ENCODE results near the gene ANKS1A.
A peak's percentile ranks its signal among the peaks of the same experiment; 100 is the strongest.

The ANKS1A gene

DNA sequence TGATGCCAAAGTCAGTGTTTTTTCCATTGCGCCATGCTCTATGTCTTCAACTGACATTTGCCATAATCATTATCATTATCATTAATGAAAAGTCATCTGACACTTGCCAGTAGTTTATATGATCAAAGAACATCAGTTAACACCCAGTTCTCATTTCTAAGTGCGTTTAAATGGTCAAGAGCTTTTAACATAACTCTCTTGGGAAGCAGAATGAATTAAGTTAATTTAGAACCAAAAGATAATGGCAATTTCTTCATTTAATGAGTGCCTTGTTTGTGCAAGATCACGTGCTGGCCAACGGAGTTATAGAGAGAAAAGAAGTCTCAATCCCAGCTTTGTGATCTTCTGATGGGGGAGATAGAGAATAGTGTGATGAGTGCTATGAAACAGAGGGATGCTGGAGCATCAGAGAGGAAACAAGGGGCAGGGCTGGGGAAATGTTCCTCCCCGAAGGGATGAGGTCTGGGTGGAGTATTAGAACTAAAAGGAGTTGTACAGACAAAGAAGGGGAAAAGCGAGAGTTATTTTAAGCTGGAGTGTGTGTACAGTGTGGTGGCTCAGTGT lies 20.3 kb downstream of the ANKS1A start:
- Histone ChIP-seq H4K20me1 (ENCODE audit: insufficient read depth, low read length, poor library complexity, severe bottlenecking) (peaks cover 33% of the 10 kb centered on the region), H3K4me2 (ENCODE audit: low read depth, low read length, poor library complexity, severe bottlenecking) (no peak overlapping the region), H3K27me3 (ENCODE audit: insufficient read depth, low read length, poor library complexity, severe bottlenecking) (peaks cover 6% of the 10 kb centered on the region), H2AFZ (ENCODE audit: low read length) (no peak overlapping the region), H3K4me3 (ENCODE audit: low read length, poor library complexity, severe bottlenecking) (no peak overlapping the region), H3K79me2 (ENCODE audit: insufficient read depth, low read length) (peaks cover 26% of the 10 kb centered on the region; the same call in 1 of the 2 replicates), H3K4me1 (ENCODE audit: insufficient read depth, low read length, poor library complexity, severe bottlenecking) (peaks cover 23% of the 10 kb centered on the region), H3K36me3 (ENCODE audit: insufficient read depth, low read length) (no peaks in the 10 kb centered on the region), H3F3A (ENCODE audit: low read depth) (no peaks in the 10 kb centered on the region), H3K9me2 (replicated peaks; ENCODE audit: low read depth, low read length) (no peaks in the 10 kb centered on the region), H3K9me3 (ENCODE audit: insufficient read depth, low read depth, low read length) (no peaks in the 10 kb centered on the region), H3K9ac (ENCODE audit: low read depth, low read length, poor library complexity, severe bottlenecking) (no peak overlapping the region)
- TF ChIP-seq EZH2phosphoT487 (IDR thresholded peaks at IDR 0.05; ENCODE audit: borderline replicate concordance): no peak
- TF ChIP-seq, protein P1, sequence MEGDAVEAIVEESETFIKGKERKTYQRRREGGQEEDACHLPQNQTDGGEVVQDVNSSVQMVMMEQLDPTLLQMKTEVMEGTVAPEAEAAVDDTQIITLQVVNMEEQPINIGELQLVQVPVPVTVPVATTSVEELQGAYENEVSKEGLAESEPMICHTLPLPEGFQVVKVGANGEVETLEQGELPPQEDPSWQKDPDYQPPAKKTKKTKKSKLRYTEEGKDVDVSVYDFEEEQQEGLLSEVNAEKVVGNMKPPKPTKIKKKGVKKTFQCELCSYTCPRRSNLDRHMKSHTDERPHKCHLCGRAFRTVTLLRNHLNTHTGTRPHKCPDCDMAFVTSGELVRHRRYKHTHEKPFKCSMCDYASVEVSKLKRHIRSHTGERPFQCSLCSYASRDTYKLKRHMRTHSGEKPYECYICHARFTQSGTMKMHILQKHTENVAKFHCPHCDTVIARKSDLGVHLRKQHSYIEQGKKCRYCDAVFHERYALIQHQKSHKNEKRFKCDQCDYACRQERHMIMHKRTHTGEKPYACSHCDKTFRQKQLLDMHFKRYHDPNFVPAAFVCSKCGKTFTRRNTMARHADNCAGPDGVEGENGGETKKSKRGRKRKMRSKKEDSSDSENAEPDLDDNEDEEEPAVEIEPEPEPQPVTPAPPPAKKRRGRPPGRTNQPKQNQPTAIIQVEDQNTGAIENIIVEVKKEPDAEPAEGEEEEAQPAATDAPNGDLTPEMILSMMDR (conservative IDR thresholded peaks at IDR 0.05; ENCODE audit: low read length): no peak

DNA sequence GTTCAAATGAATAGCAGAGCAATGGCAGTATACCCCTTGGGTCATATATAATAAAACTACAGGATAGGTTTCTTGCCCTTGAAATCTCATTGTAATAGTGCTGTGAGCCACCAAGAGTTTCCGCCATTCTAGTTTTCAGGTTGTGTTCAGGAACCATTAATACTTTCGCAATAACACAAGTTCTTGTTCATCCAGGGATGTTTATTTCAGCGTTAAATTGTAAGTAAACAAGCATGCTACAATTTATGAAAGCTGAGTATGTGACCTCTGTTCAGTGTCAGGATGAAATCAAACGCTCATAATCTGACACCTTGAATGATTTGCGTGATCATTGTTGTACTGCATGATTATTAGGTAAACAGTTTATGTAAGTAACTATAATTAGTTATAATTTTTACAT lies 22.8 kb downstream of the ANKS1A start:
- no peaks in the 10 kb centered on the region for H3K9me2 ChIP-seq (replicated peaks; ENCODE audit: low read depth, low read length)
- H3K9ac ChIP-seq (ENCODE audit: low read depth, low read length, poor library complexity, severe bottlenecking): no peak overlapping the region
- TF ChIP-seq EZH2phosphoT487 (IDR thresholded peaks at IDR 0.05; ENCODE audit: borderline replicate concordance): no peak
- TF ChIP-seq, protein P1 (conservative IDR thresholded peaks at IDR 0.05; ENCODE audit: low read length): no peak
- H4K20me1 ChIP-seq (ENCODE audit: insufficient read depth, low read length, poor library complexity, severe bottlenecking): peaks cover 41% of the 10 kb centered on the region
- peaks cover 6% of the 10 kb centered on the region for H3K27me3 ChIP-seq (ENCODE audit: insufficient read depth, low read length, poor library complexity, severe bottlenecking)
- no peaks in the 10 kb centered on the region for H3K9me3 ChIP-seq (ENCODE audit: insufficient read depth, low read depth, low read length)
- H3F3A ChIP-seq (ENCODE audit: low read depth): no peaks in the 10 kb centered on the region
- H3K36me3 ChIP-seq (ENCODE audit: insufficient read depth, low read length): no peaks in the 10 kb centered on the region
- H3K79me2 ChIP-seq (ENCODE audit: insufficient read depth, low read length): peaks cover 13% of the 10 kb centered on the region; the same call in 1 of the 2 replicates
- H2AFZ ChIP-seq (ENCODE audit: low read length): no peak overlapping the region
- H3K4me2 ChIP-seq (ENCODE audit: low read depth, low read length, poor library complexity, severe bottlenecking): no peak overlapping the region
- no peak overlapping the region for H3K4me3 ChIP-seq (ENCODE audit: low read length, poor library complexity, severe bottlenecking)
- H3K4me1 ChIP-seq (ENCODE audit: insufficient read depth, low read length, poor library complexity, severe bottlenecking): peaks cover 26% of the 10 kb centered on the region

DNA sequence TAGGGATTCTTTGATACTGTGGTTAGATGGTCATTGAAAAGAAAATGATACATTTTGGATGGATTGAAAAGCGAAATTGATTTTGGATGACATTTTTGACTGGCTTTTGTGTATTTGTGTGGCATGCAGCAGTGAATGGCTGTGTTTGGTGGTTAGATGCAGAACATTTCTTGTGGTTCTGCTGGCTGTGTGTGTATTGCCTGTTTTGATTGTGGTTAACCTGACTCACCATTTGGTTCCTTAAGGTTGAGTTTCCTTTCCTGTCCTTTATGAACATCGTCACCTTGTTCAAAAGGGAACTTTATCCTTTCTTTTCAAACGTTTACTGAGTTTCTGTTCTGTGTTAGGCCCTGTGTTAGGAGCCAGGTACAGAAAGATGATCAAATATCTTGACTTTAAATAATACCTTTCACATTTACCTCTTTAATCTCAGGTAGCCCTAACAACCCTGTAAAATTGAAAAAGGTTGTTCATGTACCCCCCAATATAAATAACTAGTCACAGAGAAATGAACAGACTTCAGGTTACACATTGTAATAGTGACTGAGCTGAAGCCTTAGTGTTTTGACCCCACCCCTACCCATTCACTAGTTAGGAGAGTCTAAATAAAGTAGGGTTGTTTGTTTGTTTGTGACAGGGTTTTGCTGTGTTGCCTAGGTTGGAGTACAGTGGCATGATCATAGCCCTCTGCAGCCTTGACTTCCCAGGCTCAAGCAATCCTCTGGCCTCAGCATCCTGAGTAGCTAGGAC lies 23.8 kb downstream of the ANKS1A start:
- H3K36me3 ChIP-seq (ENCODE audit: insufficient read depth, low read length): no peaks in the 10 kb centered on the region
- H3K79me2 ChIP-seq (ENCODE audit: insufficient read depth, low read length): 0 out of 2 replicates have a peak, but pooled peaks cover 10% of the 10 kb centered on the region
- no peak overlapping the region for H3K9ac ChIP-seq (ENCODE audit: low read depth, low read length, poor library complexity, severe bottlenecking)
- peak overlapping the region; percentile 62 for H3K4me2 ChIP-seq (ENCODE audit: low read depth, low read length, poor library complexity, severe bottlenecking)
- peaks cover 6% of the 10 kb centered on the region for H3K27me3 ChIP-seq (ENCODE audit: insufficient read depth, low read length, poor library complexity, severe bottlenecking)
- H3K9me2 ChIP-seq (replicated peaks; ENCODE audit: low read depth, low read length): no peaks in the 10 kb centered on the region
- H3F3A ChIP-seq (ENCODE audit: low read depth): no peaks in the 10 kb centered on the region
- peaks cover 37% of the 10 kb centered on the region for H3K4me1 ChIP-seq (ENCODE audit: insufficient read depth, low read length, poor library complexity, severe bottlenecking)
- H4K20me1 ChIP-seq (ENCODE audit: insufficient read depth, low read length, poor library complexity, severe bottlenecking): peaks cover 43% of the 10 kb centered on the region
- TF ChIP-seq, protein P1 (conservative IDR thresholded peaks at IDR 0.05; ENCODE audit: low read length): no peak
- peak; percentile 38; the same call in 1 of the 2 replicates for TF ChIP-seq EZH2phosphoT487 (IDR thresholded peaks at IDR 0.05; ENCODE audit: borderline replicate concordance)
- H3K9me3 ChIP-seq (ENCODE audit: insufficient read depth, low read depth, low read length): no peaks in the 10 kb centered on the region
- peak overlapping the region; percentile 33 for H3K4me3 ChIP-seq (ENCODE audit: low read length, poor library complexity, severe bottlenecking)
- no peak overlapping the region for H2AFZ ChIP-seq (ENCODE audit: low read length)

All from Loucy (cell line).